ENCODE measurements around the gene GJA5.

The GJA5 gene

DNA sequence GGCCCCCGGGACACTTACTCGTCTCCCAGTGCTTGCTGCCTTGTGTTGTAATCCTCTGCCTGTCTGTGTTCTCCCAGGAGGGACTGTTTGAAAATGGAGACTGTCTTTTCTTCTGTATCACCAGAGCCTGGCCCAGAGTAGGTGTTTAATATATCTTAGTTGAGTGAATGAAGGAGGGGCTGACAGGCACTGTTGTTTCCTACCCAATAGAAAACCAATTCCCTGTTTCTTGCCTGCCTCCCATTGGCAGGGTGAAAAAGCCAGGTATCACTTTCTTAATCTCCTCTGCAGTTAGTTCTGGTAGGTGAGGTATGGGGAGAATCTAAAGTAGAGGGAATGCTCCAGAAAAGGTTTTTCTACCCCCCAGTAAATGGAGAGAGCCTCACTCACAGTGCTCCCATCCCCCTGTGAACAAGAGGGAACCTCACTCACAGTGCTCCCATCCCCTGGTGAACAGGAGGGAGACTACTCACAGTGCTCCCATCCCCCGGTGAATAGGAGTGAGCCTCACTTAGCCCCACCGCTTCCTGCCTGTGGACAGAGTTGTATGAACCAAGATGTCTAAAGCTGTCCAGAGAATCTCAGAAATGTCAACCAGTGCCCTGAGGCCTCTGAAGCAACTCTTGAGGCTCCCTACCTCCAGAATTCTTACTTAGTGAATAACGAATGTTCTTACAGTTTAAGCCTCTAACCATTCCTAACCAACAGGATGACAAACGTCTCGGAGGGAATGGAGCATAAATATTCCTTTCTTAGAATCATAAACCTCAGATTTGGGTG is at the start of gene GJA5:
GJA5 (minus strand) TSS at position 122 of the 780 bp plus-strand sequence. CDS start 1,364 bp downstream, outside the sequence.
- Mint-ChIP-seq H3K27ac (no peak within 1 kb of the TSS), H3K9me3 (ENCODE audit: low read depth) (no peaks in the 10 kb centered on the region), H3K36me3 (no peaks in the 10 kb centered on the region), H3K4me3 (no peak within 1 kb of the TSS), H3K4me1 (ENCODE audit: low read depth) (peaks cover 34% of the 10 kb centered on the region), H3K27me3 (no peaks in the 10 kb centered on the region)

DNA sequence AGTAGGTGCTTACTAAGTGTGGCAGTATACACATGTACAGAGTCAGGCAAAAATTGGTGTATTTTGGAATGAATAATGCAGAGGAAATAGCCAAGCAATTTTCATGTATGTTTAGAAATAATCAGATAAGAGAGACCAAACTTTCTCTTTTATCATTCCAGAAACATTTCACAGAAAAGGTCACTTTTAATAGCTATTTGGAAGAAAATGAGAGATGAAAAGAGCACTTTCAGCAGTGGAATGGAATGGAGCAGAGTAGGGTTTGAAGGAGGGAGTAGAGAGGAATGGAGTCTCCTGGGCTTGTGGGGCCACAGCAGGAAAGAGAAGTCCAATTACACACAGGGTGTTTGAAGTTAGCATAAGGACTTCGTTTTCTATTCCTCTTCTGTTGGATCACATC is 48.8 kb upstream of the GJA5 start:
- no peak overlapping the region for H3K27ac Mint-ChIP-seq
- H3K9me3 Mint-ChIP-seq (ENCODE audit: low read depth), result no peaks in the 10 kb centered on the region
- no peak overlapping the region for H3K4me3 Mint-ChIP-seq
- H3K27me3 Mint-ChIP-seq, result no peaks in the 10 kb centered on the region
- peaks cover 2% of the 10 kb centered on the region for H3K36me3 Mint-ChIP-seq
- H3K4me1 Mint-ChIP-seq (ENCODE audit: low read depth), result peaks cover 1% of the 10 kb centered on the region

DNA sequence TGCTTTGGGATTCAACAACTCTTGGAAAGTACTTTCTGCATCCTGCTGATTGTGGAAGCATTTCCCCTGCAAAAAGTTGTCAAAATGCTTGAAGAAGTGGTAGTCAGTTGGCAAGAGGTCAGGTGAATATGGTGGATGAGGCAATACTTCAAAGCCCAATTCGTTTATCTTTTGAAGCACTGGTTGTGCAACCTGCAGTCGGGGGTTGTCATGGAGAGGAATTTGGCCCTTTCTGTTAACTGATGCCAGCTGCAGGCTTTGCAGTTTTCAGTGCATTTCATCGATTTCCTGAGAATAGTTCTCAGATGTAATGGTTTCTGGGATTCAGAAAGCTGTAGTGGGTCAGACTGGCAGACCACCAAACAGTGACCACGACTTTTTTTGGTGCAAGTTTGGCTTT is 47.6 kb upstream of the GJA5 start:
- H3K36me3 Mint-ChIP-seq, result peaks cover 2% of the 10 kb centered on the region
- no peaks in the 10 kb centered on the region for H3K9me3 Mint-ChIP-seq (ENCODE audit: low read depth)
- H3K27ac Mint-ChIP-seq, result no peak overlapping the region
- peaks cover 1% of the 10 kb centered on the region for H3K4me1 Mint-ChIP-seq (ENCODE audit: low read depth)
- no peaks in the 10 kb centered on the region for H3K27me3 Mint-ChIP-seq
- H3K4me3 Mint-ChIP-seq, result no peak overlapping the region

DNA sequence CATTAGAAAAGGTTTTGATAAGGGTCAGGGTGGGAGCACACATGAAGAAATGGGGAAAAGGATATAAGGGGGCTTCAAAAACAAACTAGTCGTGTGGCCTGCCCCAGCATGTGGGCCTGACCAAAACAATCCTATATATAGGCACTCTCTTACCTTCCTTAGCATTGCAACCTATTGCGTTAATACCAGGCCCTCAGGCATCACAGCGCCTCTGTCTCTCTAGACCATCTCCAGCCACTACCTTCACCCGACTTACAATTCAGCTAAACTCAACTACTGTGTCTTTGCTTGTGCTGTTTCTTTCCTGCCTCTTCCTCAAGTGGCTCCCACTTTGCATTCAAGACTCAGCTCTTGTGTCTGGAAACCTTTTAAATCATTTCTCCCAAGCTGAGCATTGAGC is 47.0 kb upstream of the GJA5 start:
- Mint-ChIP-seq H3K4me1 (ENCODE audit: low read depth) (no peaks in the 10 kb centered on the region), H3K27me3 (no peaks in the 10 kb centered on the region), H3K27ac (no peak overlapping the region), H3K4me3 (no peak overlapping the region), H3K36me3 (peaks cover 2% of the 10 kb centered on the region), H3K9me3 (ENCODE audit: low read depth) (no peaks in the 10 kb centered on the region)

DNA sequence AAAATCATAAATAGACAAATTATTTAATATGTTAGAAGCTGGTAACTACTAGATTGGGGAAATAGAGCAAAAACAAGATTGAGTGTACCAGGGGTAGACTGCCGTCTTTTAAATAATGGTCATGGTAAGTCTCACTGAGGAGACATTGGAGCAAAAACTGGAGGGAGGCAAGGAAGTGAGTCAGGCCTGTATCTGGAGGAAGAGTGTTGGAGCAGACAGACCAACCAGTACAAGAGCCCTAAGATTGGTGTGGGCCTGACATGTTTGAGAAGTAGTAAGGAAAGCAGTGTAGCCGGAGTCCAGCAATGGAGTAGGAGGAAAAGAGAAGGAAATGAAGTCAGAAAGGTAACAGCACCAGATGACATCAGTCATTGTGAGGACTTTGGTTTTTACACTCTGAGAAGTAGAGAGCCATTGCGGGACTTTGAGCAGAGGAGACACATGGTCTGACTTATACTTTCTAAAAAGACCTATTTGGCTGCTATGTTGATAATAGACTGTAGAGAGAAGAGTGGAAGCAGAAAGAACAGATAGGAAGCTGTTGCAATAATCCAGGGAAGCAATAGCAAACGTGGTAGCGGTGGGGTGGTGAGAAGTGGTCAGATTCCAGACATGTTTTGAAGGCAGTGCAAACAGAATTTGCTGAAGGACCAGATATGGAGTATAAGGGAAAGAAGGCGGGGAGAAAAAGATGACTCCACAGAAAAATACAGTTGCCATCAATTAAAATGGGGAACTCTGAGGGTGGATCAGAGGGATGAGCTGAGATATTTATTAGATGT is 44.7 kb upstream of the GJA5 start:
- Mint-ChIP-seq H3K36me3 (no peaks in the 10 kb centered on the region), H3K9me3 (ENCODE audit: low read depth) (no peaks in the 10 kb centered on the region), H3K27ac (no peak overlapping the region), H3K27me3 (peaks cover 1% of the 10 kb centered on the region), H3K4me1 (ENCODE audit: low read depth) (no peaks in the 10 kb centered on the region), H3K4me3 (no peak overlapping the region)

DNA sequence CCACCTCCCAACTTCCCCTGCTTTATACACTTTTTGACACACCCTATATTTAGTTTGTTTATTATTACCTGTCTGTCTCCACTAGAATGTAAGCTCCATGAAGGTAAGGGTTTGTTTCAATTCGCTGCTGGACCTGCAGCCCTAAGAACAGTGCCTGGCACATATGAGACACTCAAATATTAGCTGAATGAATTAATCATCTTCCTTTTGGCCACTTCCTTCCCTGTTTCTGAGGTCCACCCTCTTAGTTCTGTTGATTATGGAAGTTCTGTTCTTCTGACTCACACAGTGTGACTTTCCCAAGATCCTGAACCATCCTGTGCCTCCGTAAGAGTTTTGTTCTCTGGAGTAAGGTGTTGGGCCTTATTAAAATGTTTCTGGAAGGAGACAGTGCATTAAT is 40.4 kb upstream of the GJA5 start:
- Mint-ChIP-seq H3K36me3 (no peaks in the 10 kb centered on the region), H3K27me3 (peaks cover 3% of the 10 kb centered on the region), H3K4me3 (no peak overlapping the region), H3K4me1 (ENCODE audit: low read depth) (no peaks in the 10 kb centered on the region), H3K9me3 (ENCODE audit: low read depth) (no peaks in the 10 kb centered on the region), H3K27ac (no peak overlapping the region)

DNA sequence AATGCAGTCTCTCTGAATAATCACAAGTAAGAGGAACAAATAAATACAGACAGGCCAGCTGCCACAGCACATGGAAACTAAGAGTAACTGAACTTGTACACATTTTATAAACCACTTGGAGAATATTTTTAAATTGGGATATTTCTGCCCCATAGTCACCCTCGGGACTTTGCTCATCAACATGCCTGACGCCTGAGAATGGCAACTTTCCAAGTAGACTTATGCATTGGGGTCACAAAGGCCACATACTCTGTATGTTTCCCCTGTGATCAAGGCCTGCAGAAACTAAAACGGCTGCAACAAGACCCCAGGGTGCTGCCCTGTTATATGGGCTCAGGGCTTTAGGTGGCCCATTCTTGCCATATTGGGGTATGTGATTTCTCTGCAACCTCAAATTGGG is 38.3 kb upstream of the GJA5 start:
- no peaks in the 10 kb centered on the region for H3K9me3 Mint-ChIP-seq (ENCODE audit: low read depth)
- H3K27ac Mint-ChIP-seq, result no peak overlapping the region
- peaks cover 3% of the 10 kb centered on the region for H3K27me3 Mint-ChIP-seq
- no peaks in the 10 kb centered on the region for H3K4me1 Mint-ChIP-seq (ENCODE audit: low read depth)
- no peak overlapping the region for H3K4me3 Mint-ChIP-seq
- no peaks in the 10 kb centered on the region for H3K36me3 Mint-ChIP-seq

DNA sequence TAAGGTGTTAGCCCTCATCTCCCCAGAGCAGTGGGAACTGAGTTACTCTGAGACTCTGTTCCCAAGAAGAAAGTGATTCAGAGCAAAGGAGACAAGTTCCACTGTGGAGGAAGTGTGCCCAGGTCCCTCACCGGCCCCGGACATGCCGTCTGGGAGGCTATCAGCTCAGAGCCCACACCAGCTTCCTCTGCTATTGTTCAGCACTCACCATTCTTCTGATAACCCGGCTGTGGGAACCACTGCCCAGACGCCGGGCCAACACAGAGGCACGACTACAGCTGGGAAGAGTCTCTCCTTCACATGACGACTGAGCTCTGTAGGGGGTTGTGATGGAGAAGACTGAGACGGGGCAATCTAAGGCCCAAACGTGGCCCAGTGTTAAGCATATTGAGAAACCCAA is 34.2 kb upstream of the GJA5 start:
- Mint-ChIP-seq H3K9me3 (ENCODE audit: low read depth) (no peaks in the 10 kb centered on the region), H3K27me3 (peaks cover 1% of the 10 kb centered on the region), H3K36me3 (no peaks in the 10 kb centered on the region), H3K4me3 (no peak overlapping the region), H3K4me1 (ENCODE audit: low read depth) (no peaks in the 10 kb centered on the region), H3K27ac (no peak overlapping the region)

DNA sequence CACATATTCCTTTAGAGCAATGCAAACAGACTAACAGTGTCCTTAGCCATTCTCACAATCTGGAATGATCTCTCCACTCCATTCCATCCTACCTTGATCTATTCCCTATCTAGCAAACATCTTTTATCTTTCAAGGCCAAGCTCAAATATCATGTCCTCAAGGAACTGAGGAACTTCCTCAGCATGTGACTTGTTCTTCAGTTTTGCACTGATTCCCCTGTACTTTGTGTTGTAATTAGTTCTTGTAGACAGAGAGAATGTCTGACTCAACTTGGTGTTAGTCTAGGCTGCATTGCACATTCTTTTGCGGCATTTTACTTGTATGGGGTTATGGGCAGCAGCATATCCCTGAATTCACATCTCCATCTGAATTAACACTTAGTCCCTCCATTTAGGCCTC is 31.5 kb upstream of the GJA5 start:
- no peaks in the 10 kb centered on the region for H3K9me3 Mint-ChIP-seq (ENCODE audit: low read depth)
- H3K27ac Mint-ChIP-seq, result no peak overlapping the region
- H3K4me1 Mint-ChIP-seq (ENCODE audit: low read depth), result no peaks in the 10 kb centered on the region
- H3K27me3 Mint-ChIP-seq, result peaks cover 2% of the 10 kb centered on the region
- no peaks in the 10 kb centered on the region for H3K36me3 Mint-ChIP-seq
- no peak overlapping the region for H3K4me3 Mint-ChIP-seq

DNA sequence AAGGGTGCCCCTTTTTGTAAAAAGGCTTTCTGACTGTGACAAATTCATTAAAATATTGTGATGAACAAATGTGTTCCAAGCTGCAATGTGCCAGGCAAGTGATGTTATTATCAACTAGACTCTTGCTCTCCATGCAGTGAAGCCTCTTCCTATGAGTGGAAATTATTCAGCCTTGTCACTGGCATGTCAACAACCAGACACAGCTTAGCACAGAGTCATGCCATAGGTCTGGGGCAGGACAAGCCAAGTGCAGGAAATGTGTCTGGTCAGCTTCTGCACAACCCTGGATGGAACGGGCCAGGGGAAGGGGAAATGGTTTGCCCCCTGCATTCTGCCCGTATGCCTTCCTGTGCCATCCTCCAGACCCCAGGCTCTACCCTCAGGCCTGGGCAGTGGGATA is 27.4 kb upstream of the GJA5 start:
- no peaks in the 10 kb centered on the region for H3K36me3 Mint-ChIP-seq
- H3K9me3 Mint-ChIP-seq (ENCODE audit: low read depth), result no peaks in the 10 kb centered on the region
- no peaks in the 10 kb centered on the region for H3K4me1 Mint-ChIP-seq (ENCODE audit: low read depth)
- H3K4me3 Mint-ChIP-seq, result no peak overlapping the region
- H3K27me3 Mint-ChIP-seq, result peaks cover 9% of the 10 kb centered on the region
- no peak overlapping the region for H3K27ac Mint-ChIP-seq

DNA sequence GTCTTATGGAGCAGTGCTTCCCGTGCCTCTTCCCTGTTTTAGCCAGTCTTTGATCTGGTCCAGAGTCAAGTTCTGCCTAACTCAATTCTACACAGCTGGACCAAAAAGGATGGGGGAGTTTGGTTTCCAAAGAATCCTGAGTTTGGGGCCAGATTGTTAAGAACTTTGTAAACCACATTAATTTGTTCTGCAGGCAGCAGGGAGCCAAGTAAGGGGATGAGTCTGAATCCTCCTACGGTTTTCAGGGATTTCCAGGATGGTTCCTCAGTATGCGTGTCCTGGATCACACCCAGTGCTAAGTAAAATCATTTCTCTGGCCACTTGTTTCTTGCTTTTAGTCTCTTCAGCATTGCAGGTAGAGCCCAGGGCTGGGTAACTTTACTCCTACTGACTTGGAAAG is 26.1 kb upstream of the GJA5 start:
- Mint-ChIP-seq H3K27me3 (peaks cover 11% of the 10 kb centered on the region), H3K4me1 (ENCODE audit: low read depth) (no peaks in the 10 kb centered on the region), H3K27ac (no peak overlapping the region), H3K4me3 (no peak overlapping the region), H3K36me3 (no peaks in the 10 kb centered on the region), H3K9me3 (ENCODE audit: low read depth) (no peaks in the 10 kb centered on the region)

DNA sequence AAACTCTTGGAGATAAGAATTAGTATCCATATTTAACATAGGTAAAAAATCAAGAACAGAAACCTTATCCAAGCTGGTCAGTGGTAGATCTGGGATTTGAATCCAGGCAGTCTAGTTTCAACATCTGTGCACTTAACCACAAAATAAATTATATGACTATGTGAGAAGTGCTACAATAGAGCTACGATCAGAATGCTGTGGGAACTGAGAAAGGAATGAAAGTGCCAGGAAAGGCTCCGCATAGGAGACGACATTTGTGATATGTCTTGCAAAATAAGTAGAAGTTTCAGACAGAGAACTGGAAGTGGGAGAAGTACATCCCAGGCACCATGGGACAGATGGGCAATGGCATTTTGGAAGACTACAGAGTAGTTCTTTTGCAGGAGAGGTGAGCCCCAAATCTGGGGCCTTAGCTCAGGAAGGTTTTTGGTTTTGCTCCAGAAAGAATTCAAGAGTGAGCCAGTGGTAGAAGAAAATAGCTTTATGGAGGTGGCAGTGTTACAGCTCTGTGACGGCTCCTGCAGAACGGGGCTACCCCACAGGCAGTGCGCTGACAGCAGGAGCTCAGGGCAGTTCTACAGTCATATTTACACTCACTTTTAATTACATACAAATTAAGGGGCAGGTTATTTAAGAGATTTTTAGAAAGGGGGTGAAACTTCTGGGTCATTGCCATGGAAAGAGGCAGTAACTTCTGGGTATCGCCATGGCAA is 25.5 kb upstream of the GJA5 start:
- H3K9me3 Mint-ChIP-seq (ENCODE audit: low read depth), result no peaks in the 10 kb centered on the region
- no peaks in the 10 kb centered on the region for H3K36me3 Mint-ChIP-seq
- no peak overlapping the region for H3K4me3 Mint-ChIP-seq
- H3K4me1 Mint-ChIP-seq (ENCODE audit: low read depth), result no peaks in the 10 kb centered on the region
- H3K27me3 Mint-ChIP-seq, result peaks cover 12% of the 10 kb centered on the region
- no peak overlapping the region for H3K27ac Mint-ChIP-seq

DNA sequence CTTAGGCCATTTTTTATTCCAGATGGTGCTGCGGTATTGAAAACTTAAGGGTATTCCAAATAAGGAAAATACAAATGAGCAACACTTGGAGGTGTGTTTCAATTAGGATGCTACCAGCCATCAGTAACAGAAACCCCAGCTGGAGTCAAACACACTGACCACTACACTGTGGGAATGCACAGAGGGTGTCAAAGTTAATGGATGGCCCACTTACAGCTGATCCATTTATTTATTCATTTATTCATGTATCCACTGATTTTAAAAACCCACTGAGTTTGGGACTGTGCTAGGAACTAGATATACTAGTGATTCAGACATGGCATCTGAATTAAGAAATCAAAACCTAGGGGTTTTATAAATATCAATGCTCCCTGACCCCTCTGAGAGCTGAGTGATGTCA is 24.5 kb upstream of the GJA5 start:
- no peak overlapping the region for H3K4me3 Mint-ChIP-seq
- no peaks in the 10 kb centered on the region for H3K36me3 Mint-ChIP-seq

DNA sequence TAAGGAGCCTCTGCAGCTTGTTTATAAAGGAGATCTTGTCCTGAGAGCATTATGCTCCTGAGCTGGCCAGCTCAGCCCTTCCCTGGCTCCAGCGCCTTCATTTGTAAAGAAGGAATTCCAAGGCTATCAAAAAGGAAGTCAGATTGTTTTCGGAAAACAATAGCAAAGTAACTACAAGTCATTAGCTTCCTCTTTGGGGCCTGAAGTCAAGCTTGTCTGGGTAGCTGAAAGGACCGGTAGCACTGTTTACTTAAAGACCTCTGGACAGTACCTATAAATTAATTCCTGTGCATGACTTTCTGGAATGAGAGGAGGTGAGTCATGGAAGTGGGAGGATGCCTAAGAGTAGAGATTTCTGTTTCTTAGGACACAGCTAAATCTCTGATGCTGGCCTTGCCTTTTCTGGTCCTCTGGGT is 20.7 kb upstream of the GJA5 start:
- H3K27me3 Mint-ChIP-seq, result peaks cover 8% of the 10 kb centered on the region
- H3K9me3 Mint-ChIP-seq (ENCODE audit: low read depth), result no peaks in the 10 kb centered on the region
- no peak overlapping the region for H3K27ac Mint-ChIP-seq
- H3K36me3 Mint-ChIP-seq, result no peaks in the 10 kb centered on the region
- no peak overlapping the region for H3K4me3 Mint-ChIP-seq
- H3K4me1 Mint-ChIP-seq (ENCODE audit: low read depth), result no peaks in the 10 kb centered on the region

More for the DNA sequence above, 24.5 kb upstream of the GJA5 start:
- Mint-ChIP-seq H3K27ac (no peak overlapping the region), H3K9me3 (ENCODE audit: low read depth) (no peaks in the 10 kb centered on the region), H3K4me1 (ENCODE audit: low read depth) (no peaks in the 10 kb centered on the region), H3K27me3 (peaks cover 13% of the 10 kb centered on the region)

DNA sequence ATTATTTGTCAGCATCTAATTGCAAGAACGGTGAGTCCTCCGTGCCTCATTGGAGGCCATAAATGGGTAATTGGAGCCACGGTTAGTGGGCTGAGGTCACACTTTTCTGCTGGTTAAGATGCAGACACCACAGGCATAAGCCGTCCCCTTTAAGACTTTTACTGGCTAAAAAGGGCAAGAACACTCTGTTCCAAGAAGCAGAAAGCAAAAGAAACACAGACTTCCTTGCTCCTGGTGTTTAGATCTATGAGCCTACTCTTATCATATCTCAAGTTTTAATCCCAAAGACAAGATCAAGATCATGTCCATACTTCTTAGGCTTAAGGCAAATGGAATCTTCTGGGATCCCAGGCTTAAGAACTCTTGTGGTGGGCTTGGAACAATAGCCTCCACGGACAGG is 17.3 kb upstream of the GJA5 start:
- Mint-ChIP-seq H3K9me3 (ENCODE audit: low read depth) (no peaks in the 10 kb centered on the region), H3K27me3 (peaks cover 15% of the 10 kb centered on the region), H3K27ac (no peak overlapping the region), H3K4me3 (no peak overlapping the region), H3K36me3 (no peaks in the 10 kb centered on the region), H3K4me1 (ENCODE audit: low read depth) (no peaks in the 10 kb centered on the region)

All from activated naive CD8-positive, alpha-beta T cell (primary cell).